Hepatocyte (in vitro differentiated cells): ENCODE data around the gene PTPRS.

ENCODE experiments used
- CTCF ChIP-seq: fragments of 200-600 bp; sonication (generic); IDR thresholded peaks from 2 replicates; pipeline ENCODE4 v1.5.1; 2016; ENCODE audit warnings: antibody characterized with exemption, mild to moderate bottlenecking; ENCODE audit not compliant: poor library complexity
- EZH2 ChIP-seq: fragments of 200-600 bp; sonication (generic); IDR thresholded peaks from 2 replicates; pipeline ENCODE4 v1.6.1; 2016; ENCODE audit warnings: antibody characterized with exemption, mild to moderate bottlenecking, borderline replicate concordance

DNA sequence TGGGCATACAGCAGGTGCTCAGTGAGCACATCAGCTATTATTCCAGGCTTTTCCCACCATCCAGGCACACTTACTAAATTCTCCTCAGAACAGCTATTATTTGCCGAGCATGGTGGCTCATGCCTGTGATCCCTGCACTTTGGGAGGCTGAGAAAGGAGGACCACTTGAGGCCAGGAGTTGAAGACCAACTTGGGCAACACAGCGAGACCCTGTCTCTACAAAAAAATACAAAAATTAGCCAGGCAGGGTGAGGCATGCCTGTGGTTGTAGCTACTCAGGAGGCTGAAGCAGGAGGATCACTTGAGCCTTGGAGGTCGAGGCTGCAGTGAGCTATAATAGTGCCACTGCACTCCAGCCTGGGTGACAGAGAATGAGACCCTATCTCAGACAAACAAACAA is 35.4 kb downstream of the PTPRS start:
- TF ChIP-seq CTCF (no peak), EZH2 (no peak)
